HCT116 (cell line): ENCODE data around the gene HUNK. TPM values are rescaled to one million over a fixed set of nuclear protein-coding genes. Genes with fewer than 3 reads are reported as not detected.

Experiments used
- ATAC-seq: fragments of 200-7000 bp; cut with Tn5 transposase; 2 replicates; pipeline ENCODE4 v1.9.1; 2020; ENCODE audit warnings: mild to moderate bottlenecking, moderate library complexity
- BruUV-seq: library from RNA; stranded (reverse); fragments of 400-500 nt; replicated peaks from 2 replicates; lab custom pipeline; 2021; lab: Mats Ljungman, UMichigan
- CTCF ChIA-PET: fragments of 300-600 bp; sonication (Branson Sonifier 250); formaldehyde crosslinking; loops from one replicate; lab custom pipeline; 2021; ENCODE audit warnings: antibody characterized with exemption; lab: Charles Lee
- POLR2A ChIA-PET: fragments of 300-600, 350-600 bp; sonication (Branson Sonifier 250); formaldehyde crosslinking; loops from one replicate; lab custom pipeline; 2021; ENCODE audit warnings: antibody characterized with exemption; lab: Charles Lee
- RAD21 ChIA-PET, 2 experiments: fragments of 300-600 bp; sonication (Branson Sonifier 250); formaldehyde crosslinking; loops; one replicate each; lab custom pipeline; 2023; ENCODE audit warnings: low total read pairs in 2 of 2; ENCODE audit not compliant: uncharacterized antibody in 2 of 2, unreplicated experiment in 2 of 2, low non-redundant PET in 1 of 2; lab: Charles Lee
- DNase-seq: peaks from one replicate; pipeline ENCODE4 v3.0.0-alpha.2; 2010; ENCODE audit warnings: low read depth, low spot score
- H2AFZ ChIP-seq: fragments of 200-600 bp; shearing (Covaris generic), sonication (generic); 2 replicates; pipeline ENCODE4 v1.6.1; 2017; ENCODE audit warnings: low read depth, mixed run types, mixed read lengths, antibody characterized with exemption, low read length; ENCODE audit not compliant: poor library complexity, severe bottlenecking
- H3K27ac ChIP-seq: 2 replicates; pipeline ENCODE4 v1.5.1; 2012; ENCODE audit warnings: low read depth, low read length
- H3K27me3 ChIP-seq: fragments of 200-600 bp; sonication (generic); 2 replicates; pipeline ENCODE4 v1.6.1; 2016; ENCODE audit warnings: mixed run types, low read length, mixed read lengths; ENCODE audit not compliant: insufficient read depth
- H3K36me3 ChIP-seq, 2 experiments: fragments of 200-500 bp in 1 of 2; fragments of 200-600 bp in 1 of 2; sonication (Bioruptor generic) in 1 of 2; sonication (generic) in 1 of 2; 2 replicates each; pipeline versions ENCODE4 v1.5.1 to v1.6.1; 2014 to 2016; ENCODE audit warnings: low read length in 2 of 2, inconsistent platforms in 1 of 2, mixed read lengths in 1 of 2, mixed run types in 1 of 2; ENCODE audit not compliant: insufficient read depth in 2 of 2, control insufficient read depth in 1 of 2
- H3K4me1 ChIP-seq, 2 experiments: fragments of 200-600 bp in 1 of 2; sonication (generic) in 1 of 2; 2 replicates each; pipeline versions ENCODE4 v1.5.1 to v1.6.1; 2012 to 2017; ENCODE audit warnings: low read length in 2 of 2, inconsistent platforms in 1 of 2, mild to moderate bottlenecking in 1 of 2, mixed read lengths in 1 of 2, mixed run types in 1 of 2, moderate library complexity in 1 of 2; ENCODE audit not compliant: insufficient read depth in 2 of 2, control insufficient read depth in 1 of 2
- H3K4me2 ChIP-seq: fragments of 200-600 bp; sonication (generic); 2 replicates; pipeline ENCODE4 v1.6.1; 2017; ENCODE audit warnings: mixed run types, low read length, mixed read lengths
- H3K4me3 ChIP-seq, 2 experiments: fragments of 200-600 bp in 1 of 2; sonication (generic) in 1 of 2; replicated peaks in 1 of 2; 2 replicates each; pipeline ENCODE4 v1.5.1; 2011 to 2016; ENCODE audit warnings: low read length in 2 of 2, control low read depth in 1 of 2, low read depth in 1 of 2, mild to moderate bottlenecking in 1 of 2, mixed read lengths in 1 of 2, mixed run types in 1 of 2
- H3K79me2 ChIP-seq: fragments of 200-600 bp; sonication (generic); 2 replicates; pipeline ENCODE4 v1.6.1; 2017; ENCODE audit warnings: mild to moderate bottlenecking, mixed run types, low read length, moderate library complexity, mixed read lengths; ENCODE audit not compliant: insufficient read depth
- H3K9ac ChIP-seq: fragments of 200-600 bp; sonication (generic); 2 replicates; pipeline ENCODE4 v1.6.1; 2016; ENCODE audit warnings: low read length, mixed read lengths
- H3K9me2 ChIP-seq: fragments of 200-600 bp; sonication (generic), shearing (Covaris generic); 2 replicates; pipeline ENCODE4 v1.6.1; 2017; ENCODE audit warnings: mixed run types, mild to moderate bottlenecking, moderate library complexity; ENCODE audit not compliant: insufficient read depth
- H3K9me3 ChIP-seq, 2 experiments: fragments of 200-500 bp in 1 of 2; fragments of 200-600 bp in 1 of 2; sonication (Bioruptor generic) in 1 of 2; sonication (generic) in 1 of 2; 2 replicates each; pipeline ENCODE4 v1.6.1; 2014 to 2017; ENCODE audit warnings: low read length in 2 of 2, mixed read lengths in 2 of 2, inconsistent platforms in 1 of 2, low read depth in 1 of 2, mild to moderate bottlenecking in 1 of 2, mixed run types in 1 of 2, moderate library complexity in 1 of 2; ENCODE audit not compliant: control insufficient read depth in 1 of 2, insufficient read depth in 1 of 2
- H4K20me1 ChIP-seq: fragments of 200-600 bp; sonication (generic), shearing (Covaris generic); 2 replicates; pipeline ENCODE4 v1.6.1; 2017; ENCODE audit warnings: mixed run types, mild to moderate bottlenecking, moderate library complexity; ENCODE audit not compliant: insufficient read depth
- CBX3 ChIP-seq: IDR thresholded peaks from 2 replicates; pipeline ENCODE4 v1.6.1; 2012; ENCODE audit warnings: low read depth
- CEBPB ChIP-seq: IDR thresholded peaks from 2 replicates; pipeline ENCODE4 v1.6.1; 2012; ENCODE audit warnings: low read depth
- ELF1 ChIP-seq: IDR thresholded peaks from 2 replicates; pipeline ENCODE4 v1.6.1; 2012; ENCODE audit warnings: low read depth, borderline replicate concordance
- EZH2 ChIP-seq: fragments of 200-600 bp; sonication (generic); IDR thresholded peaks from 2 replicates; pipeline ENCODE4 v1.6.1; 2017; ENCODE audit warnings: antibody characterized with exemption, mixed run types
- EZH2phosphoT487 ChIP-seq: fragments of 200-600 bp; IDR thresholded peaks from 2 replicates; pipeline ENCODE4 v1.6.1; 2018; ENCODE audit warnings: antibody characterized with exemption, borderline replicate concordance
- JUND ChIP-seq: IDR thresholded peaks from 2 replicates; pipeline ENCODE4 v1.6.1; 2012
- POLR2AphosphoS5 ChIP-seq: IDR thresholded peaks from 2 replicates; pipeline ENCODE4 v1.6.1; 2011; ENCODE audit warnings: mild to moderate bottlenecking, low read depth, low read length, moderate library complexity
- TCF7L2 ChIP-seq: IDR thresholded peaks from 2 replicates; pipeline ENCODE4 v1.7.0; 2011; ENCODE audit warnings: borderline replicate concordance, inconsistent platforms; ENCODE audit not compliant: insufficient read depth, insufficient read length; ENCODE audit errors: extremely low read depth
- YY1 ChIP-seq: IDR thresholded peaks from 2 replicates; pipeline ENCODE4 v1.6.1; 2011; ENCODE audit warnings: low read length, low read depth, moderate library complexity, mild to moderate bottlenecking; ENCODE audit not compliant: insufficient replicate concordance; ENCODE audit errors: extremely low read depth
- ZBTB33 ChIP-seq: IDR thresholded peaks from 2 replicates; pipeline ENCODE4 v1.6.1; 2011; ENCODE audit warnings: mild to moderate bottlenecking, low read length, moderate library complexity; ENCODE audit not compliant: insufficient replicate concordance; ENCODE audit errors: extremely low read depth
- ZFX ChIP-seq: fragments of 450-650 bp; IDR thresholded peaks from 2 replicates; pipeline ENCODE4 v1.6.1; 2017
- ZNF274 ChIP-seq: fragments of 200-500 bp; sonication (Bioruptor generic); IDR thresholded peaks from 2 replicates; pipeline ENCODE4 v1.6.1; 2014; ENCODE audit warnings: mild to moderate bottlenecking, low read depth, low read length, inconsistent platforms
- intact Hi-C: fragments of 100-400 bp; cut with micrococcal nuclease; formaldehyde crosslinking; loops from 2 replicates; pipeline ENCODE4 v1.10.0; 2022
- total RNA-seq: library from RNA; stranded (reverse); gene quantifications from one replicate; pipeline ENCODE4 v1.2.1, GENCODE V29; 2021; ENCODE audit not compliant: unreplicated experiment

Gene HUNK
- total RNA-seq, 1 experiment from 2014 or later, result not detected

- BruUV-seq, result no TSS peak
- CTCF ChIA-PET, result interaction anchor here (0.9 kb wide), 1 partner anchor 19 kb away, joined by 6 read pairs; no protein-coding TSS in a partner anchor
- intact Hi-C loops, result no loop called here
Observed at GRCh38 chr21:31846690-31847089, 26.1 kb upstream of the HUNK start.

GRCh38 chr21:31847761-31848160 lies 25.1 kb upstream of the HUNK start:
- CTCF ChIA-PET, result no interaction called here
- H3K9me2 ChIP-seq, result no peaks in the 10 kb centered on the region
- RAD21 ChIA-PET, result no interaction called here
- no peak for TF ChIP-seq ZBTB33
- TF ChIP-seq, all 23 proteins: peak for 0
- Histone ChIP-seq H3K9me3 (no peaks in the 10 kb centered on the region), H3K4me2 (no peak overlapping the region), H2AFZ (no peak overlapping the region), H3K4me1 (no peaks in the 10 kb centered on the region), H3K9ac (no peak overlapping the region), H3K27ac (no peak overlapping the region), H3K36me3 (no peaks in the 10 kb centered on the region), H3K79me2 (no peaks in the 10 kb centered on the region), H4K20me1 (no peaks in the 10 kb centered on the region), H3K4me3 (no peak overlapping the region), H3K27me3 (peaks cover 35% of the 10 kb centered on the region; the same call in 1 of the 2 replicates)
- ATAC-seq (no peak), DNase-seq (no peak)
- POLR2A ChIA-PET, result no interaction called here
- no TSS peak for BruUV-seq
- intact Hi-C loops, result no loop called here

More at GRCh38 chr21:31846690-31847089, 26.1 kb upstream of the HUNK start:
- no peak overlapping the region for H3K4me3 ChIP-seq
- no peaks in the 10 kb centered on the region for H3K36me3 ChIP-seq
- peaks cover 40% of the 10 kb centered on the region; the same call in 1 of the 2 replicates for H3K27me3 ChIP-seq
- no peak overlapping the region for H2AFZ ChIP-seq
- RAD21 ChIA-PET, result no interaction called here
- POLR2A ChIA-PET, result no interaction called here
- H4K20me1 ChIP-seq, result no peaks in the 10 kb centered on the region
- no peaks in the 10 kb centered on the region for H3K79me2 ChIP-seq
- no peak overlapping the region for H3K4me2 ChIP-seq
- no peaks in the 10 kb centered on the region for H3K9me3 ChIP-seq
- H3K9me2 ChIP-seq, result no peaks in the 10 kb centered on the region
- no peak overlapping the region for H3K27ac ChIP-seq
- no peak overlapping the region for H3K9ac ChIP-seq
- no peak for DNase-seq
- TF ChIP-seq ZFX (no peak), YY1 (no peak), CBX3 (no peak), EZH2phosphoT487 (no peak), CEBPB (no peak), TCF7L2 (no peak), ELF1 (no peak), JUND (no peak), ZNF274 (no peak), EZH2 (no peak), POLR2AphosphoS5 (no peak)
- ATAC-seq, result no peak
- H3K4me1 ChIP-seq, result no peaks in the 10 kb centered on the region
